GM21367 (cell line): ENCODE data around the gene C3orf22.

Experiments used
- ATAC-seq: cut with Tn5 transposase; IDR thresholded peaks from one replicate; pipeline ENCODE4 v1.9.1; 2021; ENCODE audit not compliant: unreplicated experiment

The C3orf22 gene

DNA sequence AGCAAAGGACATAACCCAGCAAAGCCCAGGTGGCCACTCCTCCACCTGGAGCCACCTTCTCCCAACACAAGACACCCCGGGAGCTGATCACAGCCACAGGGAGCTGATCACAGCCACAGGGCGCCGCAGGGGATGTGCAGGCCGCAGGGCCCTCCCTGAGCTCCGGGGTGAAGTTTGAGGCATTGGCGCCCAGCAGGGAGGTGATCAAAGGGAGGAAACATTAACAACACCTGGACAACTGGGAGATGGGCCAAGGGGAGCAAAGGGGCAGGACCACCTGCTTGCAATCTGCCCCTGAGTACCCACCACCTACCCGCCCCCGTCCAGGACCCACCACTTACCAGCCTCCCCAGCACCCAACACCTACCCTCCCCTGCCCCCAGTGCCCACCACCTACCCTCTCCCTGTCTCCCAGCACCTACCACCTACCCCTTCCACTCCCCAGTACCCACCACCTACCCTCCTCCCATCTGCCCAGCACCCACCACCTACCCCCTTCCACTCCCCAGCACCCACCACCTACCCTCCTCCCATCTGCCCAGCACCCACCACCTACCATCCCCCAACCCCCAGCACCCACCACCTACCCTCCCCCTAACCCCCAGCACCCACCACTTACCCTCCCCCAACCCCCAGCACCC lies 43.5 kb downstream of the C3orf22 start:
- no peak for ATAC-seq

DNA sequence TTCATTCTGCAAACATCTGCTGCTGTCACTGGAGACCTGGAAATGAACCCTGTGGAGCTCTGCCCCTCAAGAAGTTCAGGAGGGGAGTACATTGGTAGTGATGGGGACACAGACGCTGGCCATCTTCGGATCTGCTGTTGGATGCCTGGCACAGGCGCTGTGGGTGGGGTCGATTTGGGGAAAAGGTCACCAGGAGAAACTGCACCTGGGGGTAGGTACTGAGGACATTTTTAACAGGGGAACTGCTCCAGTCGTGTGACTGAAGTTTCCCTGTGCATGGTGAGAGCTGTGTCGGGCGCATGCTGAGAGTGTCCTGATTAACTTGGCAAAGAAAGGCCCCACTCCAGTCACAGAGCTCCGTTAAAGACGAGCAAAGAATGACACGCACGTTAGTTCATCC lies 44.6 kb downstream of the C3orf22 start:
- ATAC-seq, result no peak

DNA sequence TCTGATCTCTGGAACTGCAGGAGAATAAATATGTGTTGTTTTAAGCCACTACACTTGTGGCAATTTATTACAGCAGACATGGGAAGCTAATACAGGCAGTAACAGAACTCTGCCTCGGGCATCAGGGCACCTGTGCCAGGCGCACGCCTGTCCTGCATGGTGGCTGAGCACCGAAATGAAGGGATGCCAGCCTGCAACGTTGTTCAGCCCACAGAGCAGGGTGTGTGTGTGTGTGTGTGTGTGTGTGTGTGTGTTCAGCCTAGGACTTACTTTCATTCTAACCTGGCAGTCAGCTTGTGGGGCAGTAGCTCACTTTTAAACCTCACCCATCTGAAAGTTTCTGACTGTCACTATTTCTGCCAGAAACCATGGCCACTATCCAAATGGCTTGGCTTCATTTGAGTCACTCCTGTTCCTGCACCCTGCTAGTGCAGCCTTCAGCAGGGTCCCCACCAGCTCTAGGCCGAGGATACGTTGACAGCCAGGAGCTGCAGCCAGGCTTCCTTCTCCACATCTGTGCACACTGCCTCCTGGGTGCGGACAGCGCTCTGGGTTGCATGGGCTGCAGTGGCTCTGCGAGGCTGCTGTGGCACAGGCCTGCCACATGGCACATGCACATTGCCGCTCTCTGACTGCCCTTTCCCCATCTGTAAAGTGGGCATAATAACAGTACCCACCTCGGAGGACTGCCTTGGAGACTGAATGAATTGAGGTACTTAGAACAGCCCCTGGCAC lies 45.6 kb downstream of the C3orf22 start:
- no peak for ATAC-seq

DNA sequence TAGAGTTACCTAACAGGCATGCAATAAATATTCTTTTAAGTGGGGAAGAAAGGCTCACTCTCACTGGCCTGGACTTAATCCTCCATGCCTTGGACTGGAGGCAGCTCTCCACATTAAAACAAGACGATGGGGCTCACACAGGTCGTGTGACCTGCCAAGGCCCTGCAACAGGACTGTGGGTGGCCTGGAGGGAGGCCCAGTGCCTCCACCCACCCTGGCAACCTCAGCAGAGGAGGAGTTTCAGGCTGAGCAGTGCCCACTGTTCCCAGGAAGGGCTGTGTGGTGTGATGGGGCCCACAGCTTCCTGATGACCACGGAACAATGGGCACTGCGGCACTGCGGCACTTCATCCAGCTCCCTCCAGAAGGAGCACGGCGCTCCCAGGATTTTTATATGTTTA lies 46.7 kb downstream of the C3orf22 start:
- ATAC-seq, result no peak

DNA sequence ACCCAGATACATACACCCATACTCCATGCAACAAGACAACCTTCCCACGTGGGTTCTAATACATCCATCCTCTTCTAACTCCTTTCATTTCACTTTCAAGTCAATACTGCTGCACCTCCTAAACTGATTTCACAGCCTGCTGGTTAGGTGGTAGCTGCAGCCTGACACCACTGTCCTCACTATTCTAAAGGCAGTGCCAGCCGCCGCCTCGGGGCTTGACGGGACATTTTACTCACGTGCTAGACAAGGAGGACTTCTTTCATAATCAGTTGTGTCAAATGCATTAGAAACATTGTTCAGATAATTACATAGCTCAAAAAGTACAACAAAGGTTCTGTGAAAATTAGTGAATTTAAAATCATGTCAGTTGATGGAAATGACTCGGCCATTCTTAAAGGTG lies 47.4 kb downstream of the C3orf22 start:
- no peak for ATAC-seq

DNA sequence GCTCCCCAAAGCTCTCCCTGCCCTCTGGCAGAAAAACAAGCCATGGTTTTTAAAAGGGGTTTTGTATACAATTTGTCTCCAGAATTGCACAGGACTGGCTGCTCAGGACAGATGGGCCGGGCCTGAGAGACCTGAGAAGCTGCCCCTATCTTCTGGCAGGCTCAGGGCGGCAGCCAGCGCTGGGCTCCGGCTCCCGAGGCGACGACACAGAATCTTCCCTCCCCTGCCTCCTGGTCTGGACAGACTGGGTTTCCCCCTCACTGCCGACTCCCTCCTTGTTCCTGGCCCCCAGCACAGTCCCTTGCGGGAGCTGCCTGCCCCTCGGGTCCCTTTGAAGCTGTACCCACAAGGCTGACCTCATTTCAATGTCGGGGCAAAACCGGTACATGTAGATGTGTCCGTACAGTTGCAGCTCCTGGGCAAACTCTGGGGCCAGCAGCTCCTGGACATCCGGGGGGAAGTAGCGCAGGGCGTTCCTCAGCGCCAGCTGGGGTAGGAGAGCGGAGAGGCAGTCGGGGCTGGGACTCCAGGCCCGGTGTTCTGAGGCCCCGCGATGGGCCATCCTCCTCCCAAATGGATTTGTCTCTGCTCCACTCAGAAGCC lies 48.3 kb downstream of the C3orf22 start:
- ATAC-seq, result no peak

DNA sequence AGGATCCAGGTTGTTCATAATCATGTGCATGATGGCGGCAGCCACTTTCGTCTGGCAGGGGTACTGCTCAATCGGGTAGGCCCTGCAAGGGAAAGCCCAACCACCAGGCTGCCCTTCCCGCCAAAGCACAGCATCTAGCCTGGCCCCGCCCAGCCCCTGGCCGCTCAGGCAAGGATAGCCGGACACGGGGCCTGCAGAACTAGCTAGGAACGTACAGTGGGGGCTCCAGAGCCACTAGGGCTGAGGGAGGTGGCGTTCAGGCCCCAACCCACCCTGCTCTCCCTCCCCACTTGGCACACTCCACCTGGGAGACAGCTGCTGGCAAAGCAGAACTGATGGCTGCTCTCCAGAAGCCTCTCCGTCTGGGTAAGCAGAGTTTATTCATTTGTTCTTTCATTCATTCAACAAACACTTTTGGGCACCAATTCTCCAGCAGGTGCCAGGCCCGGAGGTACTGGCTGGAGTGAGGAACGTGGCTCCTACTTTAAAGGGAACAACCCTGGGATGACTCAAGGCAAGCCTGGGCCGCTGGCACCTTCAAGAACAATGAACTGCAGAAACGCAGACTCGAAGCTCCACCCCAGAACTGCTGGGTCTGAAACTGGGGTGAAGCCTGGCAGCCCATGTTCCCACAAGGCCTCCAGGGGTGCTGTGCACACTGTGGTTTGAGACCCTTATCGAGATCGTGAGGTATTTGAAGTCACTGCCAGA lies 49.0 kb downstream of the C3orf22 start:
- ATAC-seq, result no peak

DNA sequence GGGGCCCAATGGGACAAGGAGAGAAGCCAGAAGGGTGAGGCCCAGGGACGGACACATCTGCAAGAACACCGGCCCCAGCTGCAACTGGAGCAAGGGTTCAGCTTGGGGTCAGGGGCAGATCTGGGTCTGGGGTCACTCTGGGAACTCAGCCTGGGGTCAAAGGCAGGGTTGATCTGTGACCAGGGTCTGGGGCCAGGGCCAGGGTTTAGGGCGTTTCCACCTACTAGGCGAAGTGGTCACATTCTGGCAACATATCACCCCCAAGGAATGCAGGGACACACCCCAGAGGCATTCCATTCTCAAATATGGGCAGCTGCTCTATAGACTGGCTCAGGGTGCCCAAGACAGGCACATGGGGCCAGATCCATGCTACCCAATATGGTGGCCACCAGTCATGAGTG lies 50.2 kb downstream of the C3orf22 start:
- no peak for ATAC-seq

DNA sequence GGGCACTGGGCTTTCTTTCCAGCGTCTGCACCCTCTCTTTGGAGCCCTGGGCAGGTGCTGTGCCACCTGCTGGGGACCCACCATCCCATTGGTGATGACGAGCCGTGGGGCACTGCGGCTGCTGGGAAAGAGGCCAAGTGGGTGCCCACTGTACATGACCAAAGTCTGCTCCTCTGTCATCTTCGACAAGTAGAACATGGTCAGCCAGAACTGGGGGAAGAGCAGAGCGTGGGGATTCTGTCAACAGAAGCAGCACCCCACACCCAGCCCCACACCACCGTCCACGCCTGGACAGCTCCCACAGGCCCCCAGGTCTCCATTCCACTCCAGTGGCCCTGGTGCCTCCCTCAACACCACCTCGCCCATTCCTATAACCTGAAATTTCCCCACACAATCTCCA lies 50.8 kb downstream of the C3orf22 start:
- ATAC-seq, result no peak

DNA sequence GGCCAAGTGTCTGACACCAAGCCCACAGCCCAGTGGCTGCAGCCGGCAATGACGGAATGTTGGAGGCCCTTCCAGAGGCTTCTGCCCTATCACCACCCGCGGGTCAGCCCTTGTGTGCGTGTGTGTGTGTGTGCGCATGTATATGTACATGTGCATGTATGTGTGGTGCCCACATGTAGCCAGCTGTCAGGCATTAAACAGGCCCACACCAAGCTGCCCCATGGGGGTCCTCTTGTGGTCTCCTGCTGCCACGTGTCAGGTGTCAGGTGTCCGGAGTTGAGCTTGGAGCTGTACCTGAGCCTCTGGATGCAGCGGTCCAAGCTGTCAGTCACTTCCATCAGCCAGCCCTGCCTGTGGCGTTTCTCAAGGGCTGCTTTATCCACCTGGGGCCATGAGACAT lies 55.0 kb downstream of the C3orf22 start:
- no peak for ATAC-seq

DNA sequence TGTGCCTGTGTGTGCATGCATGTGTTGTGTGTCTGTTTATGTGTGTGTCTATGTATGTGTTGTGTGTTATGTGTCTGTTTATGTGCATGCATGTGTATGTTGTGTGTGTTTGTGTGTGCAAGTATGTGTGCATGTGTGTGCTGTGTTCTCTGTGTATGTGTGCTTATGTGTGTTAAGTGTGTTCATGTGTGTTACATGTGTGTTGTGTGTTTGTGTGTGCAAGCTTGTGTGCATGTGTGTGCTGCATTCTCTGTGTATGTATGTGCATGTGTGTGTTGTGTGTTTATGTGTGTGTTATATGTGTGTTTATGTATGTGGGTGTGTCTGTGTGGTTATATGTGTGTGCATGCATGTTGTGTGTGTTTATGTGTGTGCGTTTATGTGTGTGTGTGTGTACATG lies 56.1 kb downstream of the C3orf22 start:
- ATAC-seq, result no peak

DNA sequence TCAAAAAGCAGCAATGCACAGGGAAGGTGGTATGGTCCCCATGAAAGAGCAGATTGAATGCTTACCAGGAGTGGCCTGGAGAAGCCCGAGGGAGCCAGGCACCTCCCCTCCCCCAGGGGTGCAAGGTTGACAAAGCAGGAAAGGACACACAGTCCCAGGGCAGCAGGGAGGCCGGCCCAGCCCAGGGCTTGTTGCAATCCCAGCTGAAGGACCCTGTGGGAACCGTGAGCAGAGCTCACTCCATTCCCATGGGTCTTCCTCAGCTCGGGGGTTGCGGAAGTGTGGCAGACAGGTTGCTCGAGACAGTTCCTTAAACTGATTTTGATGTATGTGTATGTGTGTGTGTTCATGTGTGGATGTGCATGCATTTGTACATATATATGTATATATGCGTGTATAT lies 57.0 kb downstream of the C3orf22 start:
- no peak for ATAC-seq

DNA sequence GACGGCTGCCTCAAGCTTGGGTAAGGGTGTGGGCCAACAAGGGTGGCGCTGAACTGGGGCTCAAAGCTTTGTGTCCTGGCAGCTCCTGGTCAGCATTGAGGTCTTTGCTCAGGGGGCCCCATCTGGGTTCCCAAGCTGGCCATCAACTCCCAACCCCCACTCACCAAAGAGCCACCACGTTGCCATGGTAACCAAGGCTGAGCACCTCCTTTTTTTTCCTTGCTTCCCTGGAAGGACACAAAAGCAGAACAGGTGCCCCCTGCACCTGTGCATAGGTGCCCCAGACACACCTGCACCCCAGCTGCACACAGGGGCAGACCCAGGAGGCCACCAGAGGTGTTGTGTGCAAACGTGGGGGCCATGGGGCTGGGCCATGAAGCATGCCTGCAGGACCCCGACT lies 57.7 kb downstream of the C3orf22 start:
- ATAC-seq, result no peak

DNA sequence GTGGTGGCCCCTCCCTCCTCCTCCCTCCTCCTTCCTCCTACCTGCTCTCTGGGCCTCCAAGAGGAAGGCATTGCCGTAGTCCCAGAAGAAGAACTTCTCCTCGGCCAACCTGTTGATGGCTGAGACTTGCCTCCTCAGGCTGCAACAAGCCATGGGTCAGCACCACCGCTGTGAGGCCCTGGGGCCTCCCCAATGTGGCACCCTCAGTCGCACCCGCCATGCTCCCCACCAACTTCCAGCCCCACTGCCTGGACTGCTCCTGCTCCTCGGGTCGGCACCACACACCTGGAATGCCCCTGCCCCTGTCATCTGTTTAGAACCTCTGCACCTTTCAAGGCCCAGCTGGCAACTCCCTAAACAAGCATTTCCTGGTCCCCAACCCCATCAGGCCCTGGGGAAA lies 58.7 kb downstream of the C3orf22 start:
- ATAC-seq, result no peak
